LHCN-M2 (cell line): ENCODE measurements around the gene NCAN. TPM values are rescaled to one million over a fixed set of nuclear protein-coding genes. Genes with fewer than 3 reads are reported as not detected.
"Not testable (repeated sequence)": the region's sequence is repeated elsewhere in the genome, so short reads cannot be mapped to it uniquely, and the experiment has no call there.

ENCODE experiments used
- DNase-seq: peaks from one replicate; pipeline ENCODE4 v3.0.0-alpha.2; 2012; ENCODE audit warnings: low read depth
- total RNA-seq: library from RNA; depleted of rRNA; stranded (reverse); fragments of >200 nt; gene quantifications from 2 replicates; pipeline ENCODE4 v1.2.3, GENCODE V29; 2014

NCAN gene
- total RNA-seq, 1 experiment from 2014 or later, result not detected

GRCh38 chr19:19223636-19224035 lies 11.9 kb downstream of the NCAN start:
- DNase-seq, result no peak

DNA sequence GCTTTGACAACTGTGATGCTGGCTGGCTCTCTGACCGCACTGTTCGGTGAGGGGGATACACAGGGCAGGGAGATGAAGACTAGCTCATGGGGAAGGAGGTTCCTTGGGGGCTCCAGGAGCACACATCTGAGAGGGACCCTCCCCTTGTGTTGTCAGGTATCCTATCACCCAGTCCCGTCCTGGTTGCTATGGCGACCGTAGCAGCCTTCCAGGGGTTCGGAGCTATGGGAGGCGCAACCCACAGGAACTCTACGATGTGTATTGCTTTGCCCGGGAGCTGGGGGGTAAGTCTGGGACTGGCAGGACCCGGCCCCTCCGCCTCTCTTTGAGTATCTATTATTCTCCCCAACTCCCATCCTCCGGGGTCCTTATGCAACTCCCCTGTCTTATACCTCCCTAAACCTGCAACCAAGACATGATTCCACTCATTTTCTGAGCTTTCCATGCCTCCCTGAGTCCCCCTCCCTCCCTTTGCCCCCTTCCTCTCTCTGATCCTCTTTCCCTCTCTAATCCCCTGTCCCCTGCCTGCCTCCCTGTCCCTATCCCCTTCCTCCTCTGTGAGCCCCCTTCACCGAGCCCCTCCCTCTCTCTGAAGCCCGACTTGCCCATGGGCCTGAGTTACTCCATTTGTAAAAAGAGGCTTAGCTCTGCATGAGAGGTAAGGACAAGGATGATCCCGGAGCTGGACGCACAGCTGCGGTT lies 12.5 kb downstream of the NCAN start:
- DNase-seq, result no peak

- DNase-seq, result peak; percentile 39
Measured at GRCh38 chr19:19224852-19225494, 13.2 kb downstream of the NCAN start.

DNA sequence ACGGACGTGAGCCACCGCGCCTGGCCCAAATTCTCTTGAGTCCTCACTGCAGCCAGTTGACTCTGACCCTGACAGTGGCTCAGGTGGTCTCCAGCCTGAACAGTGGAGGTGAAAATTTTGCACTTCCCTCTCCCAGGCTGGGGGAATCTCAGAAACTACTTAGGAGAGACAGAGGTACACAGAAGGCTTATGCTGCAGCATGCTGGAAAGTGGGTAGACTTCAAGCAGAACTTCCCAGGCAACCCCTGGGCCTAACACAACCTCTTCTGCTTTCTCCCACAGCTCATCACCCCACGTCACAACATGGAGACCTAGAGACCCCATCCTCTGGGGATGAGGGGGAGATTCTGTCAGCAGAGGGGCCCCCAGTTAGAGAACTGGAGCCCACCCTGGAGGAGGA lies 14.4 kb downstream of the NCAN start:
- no peak for DNase-seq

DNA sequence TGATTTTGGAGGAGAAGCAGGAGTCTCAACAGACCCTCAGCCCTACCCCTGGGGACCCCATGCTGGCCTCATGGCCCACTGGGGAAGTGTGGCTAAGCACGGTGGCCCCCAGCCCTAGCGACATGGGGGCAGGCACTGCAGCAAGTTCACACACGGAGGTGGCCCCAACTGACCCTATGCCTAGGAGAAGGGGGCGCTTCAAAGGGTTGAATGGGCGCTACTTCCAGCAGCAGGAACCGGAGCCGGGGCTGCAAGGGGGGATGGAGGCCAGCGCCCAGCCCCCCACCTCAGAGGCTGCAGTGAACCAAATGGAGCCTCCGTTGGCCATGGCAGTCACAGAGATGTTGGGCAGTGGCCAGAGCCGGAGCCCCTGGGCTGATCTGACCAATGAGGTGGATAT lies 14.9 kb downstream of the NCAN start:
- DNase-seq, result no peak

GRCh38 chr19:19227217-19227616 lies 15.5 kb downstream of the NCAN start:
- DNase-seq, result no peak

DNA sequence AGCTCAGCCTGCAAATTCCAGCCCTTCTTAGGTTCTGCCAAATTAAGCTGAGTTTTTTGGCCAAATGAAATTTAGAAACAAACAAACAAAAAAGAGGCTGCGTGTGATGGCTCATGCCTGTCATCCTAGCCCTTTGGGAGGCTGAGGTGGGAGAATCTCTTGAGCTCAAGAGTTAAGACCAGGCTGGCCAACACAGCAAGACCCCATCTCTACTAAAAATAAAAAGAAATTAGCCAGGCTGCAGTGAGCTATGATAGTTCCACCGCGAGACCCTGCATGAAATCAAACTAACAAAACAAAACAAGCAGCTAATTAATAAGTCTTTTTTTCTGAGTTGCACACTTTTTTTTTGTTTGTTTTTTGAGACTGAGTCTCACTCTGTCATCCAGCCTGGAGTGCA lies 17.9 kb downstream of the NCAN start:
- DNase-seq, result no peak

GRCh38 chr19:19230999-19231398 lies 19.2 kb downstream of the NCAN start:
- DNase-seq, result no peak

- DNase-seq, result peak; percentile 32
Measured at GRCh38 chr19:19232261-19232721, 20.5 kb downstream of the NCAN start.

GRCh38 chr19:19234220-19234816 lies 22.6 kb downstream of the NCAN start:
- no peak for DNase-seq

DNA sequence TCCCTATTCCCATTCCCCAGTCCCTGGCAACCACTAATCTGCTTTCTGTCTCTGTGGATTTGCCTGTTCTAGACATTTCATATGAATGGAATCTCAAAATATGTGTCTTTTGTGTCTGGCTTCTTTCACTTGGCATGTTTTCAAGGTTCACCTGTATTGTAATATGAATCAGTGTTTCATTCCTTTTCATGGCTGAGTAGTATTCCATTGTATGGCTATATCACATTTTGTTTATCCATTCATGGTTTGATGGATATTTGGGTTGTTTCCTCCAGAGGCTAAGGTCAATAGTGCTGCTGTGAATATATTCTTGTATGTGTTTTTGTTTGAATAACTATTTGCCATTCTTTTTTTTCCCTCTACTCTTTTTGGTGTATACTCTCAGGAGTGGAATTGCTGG lies 24.4 kb downstream of the NCAN start:
- DNase-seq, result no peak

GRCh38 chr19:19238126-19238894 lies 26.6 kb downstream of the NCAN start:
- no peak for DNase-seq

GRCh38 chr19:19239675-19240074 lies 27.9 kb downstream of the NCAN start:
- DNase-seq, result no peak

- DNase-seq, result no peak
Measured at GRCh38 chr19:19240476-19240875, 28.7 kb downstream of the NCAN start.

- no peak for DNase-seq
Measured at GRCh38 chr19:19250196-19250801, 38.5 kb downstream of the NCAN start.

DNA sequence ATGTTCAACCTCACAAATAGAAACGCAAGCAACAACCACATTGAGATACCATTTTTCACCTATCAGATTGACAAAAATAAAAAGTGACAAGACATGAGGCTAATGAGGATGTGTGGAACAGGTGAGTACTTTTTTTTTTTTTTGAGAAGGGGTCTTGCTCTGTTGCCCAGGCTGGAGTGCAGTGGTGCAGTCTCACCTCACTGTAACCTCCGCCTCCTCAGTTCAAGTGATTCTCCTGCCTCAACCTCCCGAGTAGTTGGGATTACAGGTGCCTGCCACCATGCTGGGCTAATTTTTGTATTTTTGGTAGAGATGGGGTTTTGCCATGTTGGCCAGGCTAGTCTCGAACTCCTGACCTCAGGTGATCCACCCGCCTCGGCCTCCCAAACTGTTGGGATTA lies 41.7 kb downstream of the NCAN start:
- DNase-seq, result not testable (repeated sequence)

DNA sequence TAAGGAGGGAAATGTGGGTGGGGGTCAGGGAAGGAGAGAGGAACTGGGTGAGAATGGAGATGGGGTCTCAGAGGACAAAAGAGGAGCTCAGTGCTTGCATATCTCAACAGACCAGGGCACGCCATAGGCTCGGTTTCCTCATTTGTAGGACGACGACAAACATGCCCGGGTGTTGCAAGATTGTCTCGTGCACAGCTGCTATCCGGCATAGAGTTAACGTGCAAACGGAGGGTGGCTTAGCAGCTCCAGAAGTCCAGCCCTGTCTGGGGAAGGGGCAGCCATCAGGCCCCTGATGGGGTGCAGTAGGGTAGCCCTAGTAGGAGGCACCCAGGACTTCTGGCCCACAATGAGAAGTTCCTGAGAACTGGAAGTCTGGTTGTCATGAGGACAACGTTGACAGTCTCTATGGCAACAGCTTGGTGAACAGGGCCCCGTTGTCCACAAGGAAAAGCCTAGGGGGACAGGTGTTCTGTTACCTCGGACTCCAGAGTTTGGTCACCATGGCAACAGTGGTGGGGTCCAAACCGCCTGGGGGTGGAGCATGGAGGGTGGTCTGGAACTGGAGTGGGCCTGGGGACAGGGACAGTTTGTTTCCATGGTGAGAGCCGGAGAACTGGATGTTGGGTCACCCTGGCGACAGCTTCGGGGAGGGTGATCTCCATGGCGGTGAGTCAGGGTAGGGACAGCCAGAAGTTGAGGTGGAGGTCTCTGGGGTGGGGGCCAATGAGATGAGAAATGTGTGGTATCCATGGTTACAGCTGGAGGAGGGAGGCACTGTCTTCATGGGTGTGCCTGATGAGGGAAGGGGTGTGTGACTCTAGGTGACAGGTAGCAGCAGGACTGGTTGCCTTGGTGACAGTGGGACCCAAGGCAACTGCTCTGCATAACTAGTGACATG lies 44.6 kb downstream of the NCAN start:
- no peak for DNase-seq

- DNase-seq, result no peak
Measured at GRCh38 chr19:19257137-19257536, 45.4 kb downstream of the NCAN start.

DNA sequence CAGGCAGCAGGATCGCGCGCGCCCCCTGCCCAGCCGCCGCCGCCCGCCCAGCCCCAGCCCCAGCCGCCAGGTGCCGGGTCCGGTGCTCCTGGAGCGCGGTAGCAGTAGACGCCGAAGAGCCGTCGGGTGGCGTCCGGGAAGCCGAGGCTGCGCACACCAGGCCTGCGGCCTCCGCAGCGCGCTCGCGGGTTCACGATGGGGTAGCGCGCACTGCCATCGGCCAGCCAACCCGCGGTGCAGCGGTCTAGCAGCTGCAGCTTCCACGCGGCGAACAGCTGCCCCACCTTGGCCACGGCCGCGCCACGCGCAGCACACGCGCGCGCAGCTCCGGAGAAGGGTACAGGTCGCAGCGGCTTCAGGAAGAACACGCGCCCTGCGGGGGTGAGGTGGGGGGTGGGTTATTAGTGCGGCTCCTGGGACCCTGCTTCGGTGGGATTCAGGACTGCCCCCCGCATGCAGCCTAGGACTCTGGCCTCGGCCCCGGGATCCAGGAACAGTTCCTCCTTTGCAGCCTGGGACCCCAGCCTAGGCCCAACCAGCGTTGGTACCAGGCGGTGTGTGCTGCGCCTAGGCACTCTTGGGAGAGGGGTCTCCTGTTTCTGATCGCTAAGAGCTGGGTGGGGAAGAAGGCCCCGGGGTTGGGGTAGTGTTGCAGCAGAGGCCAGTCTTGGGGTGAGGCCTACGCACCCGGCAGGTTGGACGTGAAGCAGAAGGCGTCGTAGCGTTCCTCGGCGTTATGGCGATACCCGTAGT lies 46.3 kb downstream of the NCAN start:
- DNase-seq, result no peak
